Loucy (cell line): Measurements from ENCODE around the gene GLRA2.

Experiments
- CTCF ChIP-seq: fragments of 200-600 bp; sonication (generic); conservative IDR thresholded peaks from 2 replicates; pipeline ENCODE4 v1.5.1; 2014; ENCODE audit warnings: mild to moderate bottlenecking, antibody characterized with exemption, low read length
- EZH2phosphoT487 ChIP-seq: fragments of 200-600 bp; IDR thresholded peaks from 2 replicates; pipeline ENCODE4 v1.6.1; 2018; ENCODE audit warnings: antibody characterized with exemption, mild to moderate bottlenecking, moderate library complexity, borderline replicate concordance

DNA sequence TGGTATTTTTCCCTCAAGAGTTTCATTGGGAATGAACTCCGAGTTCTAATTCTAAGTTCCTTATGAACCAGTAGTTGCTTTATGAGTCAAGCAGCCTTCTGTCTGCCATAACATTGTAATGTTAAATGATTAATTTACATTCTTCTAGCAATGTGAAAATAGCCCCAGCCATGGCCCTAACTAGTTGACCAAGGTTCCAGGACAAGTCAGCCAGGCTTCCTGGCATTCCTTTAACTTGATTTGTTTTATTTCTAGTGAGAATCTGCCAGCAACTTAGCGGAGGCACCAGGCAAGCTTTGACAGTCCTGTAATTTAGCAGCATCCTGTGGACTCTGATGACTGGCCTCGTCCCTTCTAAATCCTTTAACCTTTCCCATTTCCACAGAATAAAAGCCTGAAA is 69.0 kb downstream of the GLRA2 start:
- no peak for TF ChIP-seq CTCF
- no peak for TF ChIP-seq EZH2phosphoT487
